ENCODE results near the gene GPBP1.
"Not testable (repeated sequence)": the region's sequence is repeated elsewhere in the genome, so short reads cannot be mapped to it uniquely, and the experiment has no call there.

Gene GPBP1

DNA sequence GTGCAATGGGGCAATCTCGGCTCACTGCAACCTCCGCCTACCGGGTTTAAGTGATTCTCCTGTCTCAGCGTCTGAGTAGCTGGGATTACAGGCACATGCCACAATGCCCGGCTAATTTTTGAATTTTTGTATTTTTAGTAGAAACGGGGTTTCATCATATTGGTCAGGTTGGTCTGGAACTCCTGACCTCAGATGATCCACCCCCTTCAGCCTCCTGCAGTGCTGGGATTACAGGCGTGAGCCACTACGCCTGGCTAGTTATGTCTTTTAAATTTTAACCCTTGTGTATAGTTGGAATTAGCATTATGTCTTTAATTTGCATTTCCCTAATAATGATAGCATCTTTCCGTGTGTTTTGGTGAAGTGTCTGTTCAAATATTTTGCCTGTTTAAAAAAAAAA lies 11.5 kb downstream of the GPBP1 start:
- intact Hi-C loops (cut with micrococcal nuclease) = no loop called here
- Mint-ChIP-seq H3K36me3 (ENCODE audit: low read depth) (peaks cover 66% of the 10 kb centered on the region), H3K9me3 (no peaks in the 10 kb centered on the region), H3K4me3 (no peak overlapping the region), H3K4me1 (ENCODE audit: low read depth) (peaks cover 66% of the 10 kb centered on the region), H3K27me3 (no peaks in the 10 kb centered on the region), H3K27ac (no peak overlapping the region)

DNA sequence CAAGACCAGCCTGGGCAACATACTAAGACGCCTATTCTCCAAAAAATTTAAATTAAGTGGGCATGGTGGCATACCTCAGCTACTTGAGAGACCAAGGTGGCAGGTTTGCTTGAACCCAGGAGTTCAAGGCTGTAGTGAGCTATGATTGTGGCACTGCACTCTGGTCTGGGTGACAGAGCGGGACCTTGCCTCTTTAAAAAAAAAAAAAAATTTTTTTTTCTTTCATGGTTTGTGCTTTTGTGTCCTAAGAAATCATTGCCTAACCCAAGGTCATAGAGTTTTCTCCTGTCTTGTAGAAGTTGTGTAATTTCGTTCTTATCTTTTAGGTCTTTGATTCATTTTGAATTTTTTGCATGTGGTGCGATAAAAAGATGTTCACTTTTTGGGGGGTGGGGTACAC lies 12.3 kb downstream of the GPBP1 start:
- Mint-ChIP-seq H3K36me3 (ENCODE audit: low read depth) (peaks cover 57% of the 10 kb centered on the region), H3K4me3 (no peak overlapping the region), H3K4me1 (ENCODE audit: low read depth) (peaks cover 57% of the 10 kb centered on the region), H3K27me3 (no peaks in the 10 kb centered on the region), H3K9me3 (no peaks in the 10 kb centered on the region), H3K27ac (no peak overlapping the region)
- intact Hi-C loops (cut with micrococcal nuclease) = no loop called here

DNA sequence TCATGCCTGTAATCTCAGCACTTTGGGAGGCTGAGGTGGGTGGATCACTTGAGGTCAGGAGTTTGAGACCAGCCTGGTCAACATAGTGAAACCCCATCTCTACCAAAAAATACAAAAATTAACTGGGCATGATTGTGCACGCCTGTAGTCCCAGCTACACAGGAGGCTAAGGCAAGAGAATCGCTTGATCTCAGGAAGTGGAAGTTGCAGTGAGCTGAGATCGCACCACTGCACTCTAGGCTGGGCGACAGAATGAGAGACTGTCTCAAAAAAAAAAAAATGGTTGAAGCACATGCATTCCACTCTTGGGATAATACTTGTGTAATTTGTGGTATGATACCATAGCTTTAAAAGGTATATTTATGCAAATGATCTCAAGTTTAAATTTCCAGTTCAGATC lies 14.1 kb downstream of the GPBP1 start:
- intact Hi-C loops (cut with micrococcal nuclease); H3K27me3 Mint-ChIP-seq; H3K4me3 Mint-ChIP-seq; H3K9me3 Mint-ChIP-seq: not testable (repeated sequence)
- Mint-ChIP-seq H3K4me1 (ENCODE audit: low read depth) (peaks cover 51% of the 10 kb centered on the region), H3K36me3 (ENCODE audit: low read depth) (peaks cover 60% of the 10 kb centered on the region), H3K27ac (peak overlapping the region; percentile 4)

DNA sequence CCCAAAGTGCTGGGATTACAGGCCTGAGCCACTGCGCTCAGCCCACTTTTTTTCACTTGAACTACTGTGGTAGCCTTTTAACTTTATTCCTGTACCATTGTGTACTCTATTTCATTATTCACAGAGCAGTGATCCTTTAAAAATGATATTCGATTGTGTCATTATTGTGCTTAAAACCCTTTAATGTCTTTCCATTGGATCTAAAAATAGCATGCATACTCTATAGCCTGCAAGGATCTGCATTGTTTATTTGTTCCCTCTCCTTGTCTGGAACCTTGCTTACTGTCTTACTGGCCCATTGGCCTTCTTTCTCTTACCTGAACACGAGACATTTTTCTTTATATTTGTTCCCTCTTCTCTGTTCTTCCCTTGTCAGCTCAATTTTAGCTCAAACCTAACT lies 15.7 kb downstream of the GPBP1 start:
- no peak overlapping the region for H3K4me3 Mint-ChIP-seq
- H3K27me3 Mint-ChIP-seq = no peaks in the 10 kb centered on the region
- H3K36me3 Mint-ChIP-seq (ENCODE audit: low read depth) = peaks cover 62% of the 10 kb centered on the region
- intact Hi-C loops (cut with micrococcal nuclease) = no loop called here
- H3K27ac Mint-ChIP-seq = no peak overlapping the region
- peaks cover 47% of the 10 kb centered on the region for H3K4me1 Mint-ChIP-seq (ENCODE audit: low read depth)
- no peaks in the 10 kb centered on the region for H3K9me3 Mint-ChIP-seq

GRCh38 chr5:57190593-57190992 lies 16.7 kb downstream of the GPBP1 start:
- Mint-ChIP-seq H3K9me3 (no peaks in the 10 kb centered on the region), H3K27ac (no peak overlapping the region), H3K36me3 (ENCODE audit: low read depth) (peaks cover 70% of the 10 kb centered on the region), H3K4me3 (no peak overlapping the region), H3K27me3 (no peaks in the 10 kb centered on the region), H3K4me1 (ENCODE audit: low read depth) (peaks cover 40% of the 10 kb centered on the region)
- intact Hi-C loops (cut with micrococcal nuclease) = no loop called here

DNA sequence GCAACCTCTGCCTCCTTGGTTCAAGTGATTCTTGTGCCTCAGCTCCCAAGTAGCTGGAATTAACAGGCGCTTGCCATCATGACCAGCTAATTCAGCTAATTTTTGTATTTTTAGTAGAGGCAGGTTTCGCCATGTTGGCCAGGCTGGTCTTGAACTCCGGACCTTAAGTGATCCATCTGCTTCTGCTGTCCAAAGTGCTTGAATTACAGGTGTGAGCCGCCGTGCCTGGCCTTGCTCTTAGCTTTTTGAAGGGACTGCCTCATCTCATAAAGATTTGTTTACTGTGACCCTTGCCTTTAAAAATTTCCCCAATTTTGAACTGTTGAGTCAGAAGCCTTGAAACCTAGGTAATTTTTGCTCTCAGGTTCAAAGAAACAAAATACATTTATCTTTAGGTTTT lies 17.3 kb downstream of the GPBP1 start:
- Mint-ChIP-seq H3K36me3 (ENCODE audit: low read depth) (peaks cover 70% of the 10 kb centered on the region), H3K4me3 (no peak overlapping the region), H3K27me3 (no peaks in the 10 kb centered on the region), H3K9me3 (no peaks in the 10 kb centered on the region), H3K27ac (no peak overlapping the region), H3K4me1 (ENCODE audit: low read depth) (peaks cover 35% of the 10 kb centered on the region)
- intact Hi-C loops (cut with micrococcal nuclease) = no loop called here

DNA sequence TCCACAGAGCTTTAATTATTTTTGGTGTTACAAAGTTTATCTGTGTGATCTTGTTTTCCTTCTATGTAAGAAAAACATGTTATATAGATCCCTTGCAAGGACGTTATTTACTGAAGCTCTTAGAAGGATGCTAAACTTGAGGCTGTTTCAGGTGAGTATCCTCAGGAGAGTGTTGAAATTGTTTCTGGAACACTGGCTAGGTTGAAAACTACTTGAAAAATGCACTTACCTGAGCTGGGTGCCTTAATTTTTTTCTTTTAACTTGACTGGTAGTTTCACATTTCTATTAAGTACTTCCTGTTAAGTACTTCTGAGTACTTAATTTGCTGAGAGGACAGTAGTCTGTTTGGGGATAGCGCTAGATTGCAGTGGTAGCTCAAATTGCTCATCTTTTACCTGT lies 18.1 kb downstream of the GPBP1 start:
- H3K9me3 Mint-ChIP-seq = no peaks in the 10 kb centered on the region
- H3K36me3 Mint-ChIP-seq (ENCODE audit: low read depth) = peaks cover 70% of the 10 kb centered on the region
- no peaks in the 10 kb centered on the region for H3K27me3 Mint-ChIP-seq
- intact Hi-C loops (cut with micrococcal nuclease) = no loop called here
- H3K4me1 Mint-ChIP-seq (ENCODE audit: low read depth) = peaks cover 26% of the 10 kb centered on the region
- no peak overlapping the region for H3K4me3 Mint-ChIP-seq
- no peak overlapping the region for H3K27ac Mint-ChIP-seq

GRCh38 chr5:57192832-57193231 lies 19.0 kb downstream of the GPBP1 start:
- intact Hi-C loops (cut with micrococcal nuclease) = not testable (repeated sequence)

GRCh38 chr5:57193757-57194413 lies 20.0 kb downstream of the GPBP1 start:
- peaks cover 70% of the 10 kb centered on the region for H3K36me3 Mint-ChIP-seq (ENCODE audit: low read depth)

More at GRCh38 chr5:57192832-57193231, 19.0 kb downstream of the GPBP1 start:
- H3K4me3 Mint-ChIP-seq, H3K27ac Mint-ChIP-seq, H3K9me3 Mint-ChIP-seq, H3K27me3 Mint-ChIP-seq: not testable (repeated sequence)
- Mint-ChIP-seq H3K36me3 (ENCODE audit: low read depth) (peaks cover 72% of the 10 kb centered on the region), H3K4me1 (ENCODE audit: low read depth) (peaks cover 20% of the 10 kb centered on the region)

GRCh38 chr5:57194653-57195052 lies 20.8 kb downstream of the GPBP1 start:
- peaks cover 67% of the 10 kb centered on the region for H3K36me3 Mint-ChIP-seq (ENCODE audit: low read depth)
- no peak overlapping the region for H3K4me3 Mint-ChIP-seq
- peaks cover 19% of the 10 kb centered on the region for H3K4me1 Mint-ChIP-seq (ENCODE audit: low read depth)
- H3K27ac Mint-ChIP-seq = no peak overlapping the region
- intact Hi-C loops (cut with micrococcal nuclease) = no loop called here
- no peaks in the 10 kb centered on the region for H3K9me3 Mint-ChIP-seq
- H3K27me3 Mint-ChIP-seq = no peaks in the 10 kb centered on the region

More at GRCh38 chr5:57193757-57194413, 20.0 kb downstream of the GPBP1 start:
- Mint-ChIP-seq H3K9me3 (no peaks in the 10 kb centered on the region), H3K27ac (no peak overlapping the region), H3K4me3 (no peak overlapping the region), H3K4me1 (ENCODE audit: low read depth) (peaks cover 14% of the 10 kb centered on the region), H3K27me3 (no peaks in the 10 kb centered on the region)
- intact Hi-C loops (cut with micrococcal nuclease) = no loop called here

DNA sequence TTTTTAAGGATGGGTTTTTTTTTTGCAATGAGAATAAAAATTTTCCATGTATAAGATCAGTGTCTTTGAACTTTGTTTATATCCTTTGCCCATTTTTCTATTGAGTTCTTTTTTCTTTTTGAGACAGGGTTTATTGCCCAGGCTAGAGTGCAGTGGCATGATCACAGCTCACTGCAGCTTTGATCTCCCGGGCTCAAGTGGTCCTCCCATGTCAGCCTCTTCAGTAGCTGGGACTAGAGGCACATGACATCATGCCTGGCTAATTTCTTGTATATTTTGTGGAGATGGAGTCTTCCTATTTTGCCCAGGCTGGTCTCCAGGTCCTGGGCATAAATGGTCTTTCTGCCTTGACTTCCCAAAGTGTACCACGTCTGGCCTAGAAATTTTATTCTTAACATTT lies 21.2 kb downstream of the GPBP1 start:
- no peak overlapping the region for H3K27ac Mint-ChIP-seq
- no peaks in the 10 kb centered on the region for H3K27me3 Mint-ChIP-seq
- no peaks in the 10 kb centered on the region for H3K9me3 Mint-ChIP-seq
- no peak overlapping the region for H3K4me3 Mint-ChIP-seq
- intact Hi-C loops (cut with micrococcal nuclease) = no loop called here
- peaks cover 23% of the 10 kb centered on the region for H3K4me1 Mint-ChIP-seq (ENCODE audit: low read depth)
- H3K36me3 Mint-ChIP-seq (ENCODE audit: low read depth) = peaks cover 67% of the 10 kb centered on the region

- peaks cover 37% of the 10 kb centered on the region for H3K4me1 Mint-ChIP-seq (ENCODE audit: low read depth)
- H3K9me3 Mint-ChIP-seq = no peaks in the 10 kb centered on the region
- peaks cover 68% of the 10 kb centered on the region for H3K36me3 Mint-ChIP-seq (ENCODE audit: low read depth)
- no peaks in the 10 kb centered on the region for H3K27me3 Mint-ChIP-seq
- H3K27ac Mint-ChIP-seq = no peak overlapping the region
- H3K4me3 Mint-ChIP-seq = no peak overlapping the region
- intact Hi-C loops (cut with micrococcal nuclease) = no loop called here
These were observed 26.0 kb downstream of the GPBP1 start for GRCh38 chr5:57199866-57200265.

DNA sequence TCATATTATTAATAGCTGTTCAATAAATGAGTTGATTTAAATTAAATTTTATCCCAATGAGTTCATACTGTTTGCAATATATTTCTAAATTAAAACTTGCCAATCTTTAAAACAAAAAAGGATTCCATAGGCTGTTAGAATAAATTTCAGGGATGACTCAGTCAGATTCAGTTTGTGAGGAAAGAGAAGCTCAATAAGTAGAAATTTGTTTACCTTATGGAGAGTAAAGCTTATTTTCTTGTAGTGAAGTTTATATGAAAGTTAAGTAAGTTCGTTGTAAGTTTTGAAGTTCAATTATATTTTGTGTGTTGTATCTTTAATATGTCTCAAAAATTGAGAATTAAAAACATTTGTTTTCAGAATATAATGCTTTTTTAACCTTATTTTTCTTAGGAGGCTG lies 29.0 kb downstream of the GPBP1 start:
- H3K36me3 Mint-ChIP-seq (ENCODE audit: low read depth) = peaks cover 47% of the 10 kb centered on the region
- no peak overlapping the region for H3K4me3 Mint-ChIP-seq
- H3K27me3 Mint-ChIP-seq = no peaks in the 10 kb centered on the region
- H3K27ac Mint-ChIP-seq = no peak overlapping the region
- intact Hi-C loops (cut with micrococcal nuclease) = no loop called here
- H3K4me1 Mint-ChIP-seq (ENCODE audit: low read depth) = peaks cover 57% of the 10 kb centered on the region
- no peaks in the 10 kb centered on the region for H3K9me3 Mint-ChIP-seq

DNA sequence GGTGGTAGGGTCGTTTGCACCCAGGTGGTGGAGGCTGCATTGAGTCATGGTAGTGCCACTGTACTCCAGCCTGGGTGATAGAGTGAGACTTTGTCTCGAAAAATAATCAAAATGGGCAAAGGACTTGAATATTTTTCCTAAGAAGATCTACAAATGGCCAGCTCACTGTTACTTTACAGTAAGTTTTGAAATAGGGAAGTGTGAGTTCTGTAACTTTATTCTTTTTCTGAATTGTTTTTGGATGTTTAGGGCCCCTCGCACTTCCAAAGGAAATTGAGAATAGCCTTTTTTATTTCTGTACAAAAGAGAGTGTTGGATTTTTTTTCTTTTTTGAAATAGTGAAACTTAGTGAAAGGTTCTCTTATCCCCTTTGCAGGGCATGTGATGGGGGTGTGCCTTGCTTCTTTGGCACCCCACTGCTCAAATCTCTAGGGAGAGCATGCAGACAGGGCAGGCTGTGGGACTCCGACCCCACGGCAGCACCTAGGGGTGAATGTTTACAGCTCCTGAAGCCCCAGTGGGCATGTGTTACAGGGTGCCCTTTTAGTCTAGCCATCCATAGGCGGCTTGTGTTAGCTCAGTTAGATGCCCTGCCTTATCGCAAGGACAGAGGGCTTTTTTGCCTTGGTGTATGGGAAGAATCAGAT lies 33.3 kb downstream of the GPBP1 start:
- peaks cover 50% of the 10 kb centered on the region for H3K36me3 Mint-ChIP-seq (ENCODE audit: low read depth)
- H3K4me3 Mint-ChIP-seq = no peak overlapping the region
- intact Hi-C loops (cut with micrococcal nuclease) = no loop called here
- H3K27me3 Mint-ChIP-seq = no peaks in the 10 kb centered on the region
- peak overlapping the region; percentile 26 for H3K27ac Mint-ChIP-seq
- peaks cover 56% of the 10 kb centered on the region for H3K4me1 Mint-ChIP-seq (ENCODE audit: low read depth)
- H3K9me3 Mint-ChIP-seq = no peaks in the 10 kb centered on the region

DNA sequence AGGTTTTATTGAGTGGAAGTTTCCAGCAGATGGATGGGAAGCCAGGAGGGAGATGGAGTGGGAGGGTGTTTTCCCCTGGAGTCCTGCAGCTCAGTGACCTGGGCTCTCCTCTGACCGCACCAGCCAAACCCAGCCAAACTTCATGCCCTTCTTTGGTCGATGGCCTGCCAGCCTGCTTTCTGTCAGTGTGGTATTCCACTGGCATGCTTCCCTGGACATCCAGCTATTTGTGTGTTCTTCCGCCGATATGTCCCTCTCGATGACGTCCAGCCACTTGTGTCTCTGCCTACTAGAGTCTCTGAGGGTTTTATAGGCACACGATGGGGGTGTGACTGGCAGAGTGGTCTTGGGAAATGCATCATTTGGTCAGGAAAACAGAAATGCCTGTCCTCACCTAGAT lies 33.8 kb downstream of the GPBP1 start:
- H3K36me3 Mint-ChIP-seq (ENCODE audit: low read depth) = peaks cover 50% of the 10 kb centered on the region
- peaks cover 56% of the 10 kb centered on the region for H3K4me1 Mint-ChIP-seq (ENCODE audit: low read depth)
- no peak overlapping the region for H3K4me3 Mint-ChIP-seq
- H3K27me3 Mint-ChIP-seq = no peaks in the 10 kb centered on the region
- peak overlapping the region; percentile 26 for H3K27ac Mint-ChIP-seq
- H3K9me3 Mint-ChIP-seq = no peaks in the 10 kb centered on the region
- intact Hi-C loops (cut with micrococcal nuclease) = no loop called here
